HCT116 (cell line): ENCODE data around the gene ZBED1. TPM values are rescaled to one million over a fixed set of nuclear protein-coding genes. Genes with fewer than 3 reads are reported as not detected.

Experiments used
- ATAC-seq: fragments of 200-7000 bp; cut with Tn5 transposase; 2 replicates; pipeline ENCODE4 v1.9.1; 2020; ENCODE audit warnings: mild to moderate bottlenecking, moderate library complexity
- BruUV-seq: library from RNA; stranded (reverse); fragments of 400-500 nt; replicated peaks from 2 replicates; lab custom pipeline; 2021; lab: Mats Ljungman, UMichigan
- CTCF ChIA-PET: fragments of 300-600 bp; sonication (Branson Sonifier 250); formaldehyde crosslinking; loops from one replicate; lab custom pipeline; 2021; ENCODE audit warnings: antibody characterized with exemption; lab: Charles Lee
- POLR2A ChIA-PET: fragments of 300-600, 350-600 bp; sonication (Branson Sonifier 250); formaldehyde crosslinking; loops from one replicate; lab custom pipeline; 2021; ENCODE audit warnings: antibody characterized with exemption; lab: Charles Lee
- RAD21 ChIA-PET, 2 experiments: fragments of 300-600 bp; sonication (Branson Sonifier 250); formaldehyde crosslinking; loops; one replicate each; lab custom pipeline; 2023; ENCODE audit warnings: low total read pairs in 2 of 2; ENCODE audit not compliant: uncharacterized antibody in 2 of 2, unreplicated experiment in 2 of 2, low non-redundant PET in 1 of 2; lab: Charles Lee
- DNase-seq: peaks from one replicate; pipeline ENCODE4 v3.0.0-alpha.2; 2010; ENCODE audit warnings: low read depth, low spot score
- H2AFZ ChIP-seq: fragments of 200-600 bp; shearing (Covaris generic), sonication (generic); 2 replicates; pipeline ENCODE4 v1.6.1; 2017; ENCODE audit warnings: low read depth, mixed run types, mixed read lengths, antibody characterized with exemption, low read length; ENCODE audit not compliant: poor library complexity, severe bottlenecking
- H3K27ac ChIP-seq: 2 replicates; pipeline ENCODE4 v1.5.1; 2012; ENCODE audit warnings: low read depth, low read length
- H3K27me3 ChIP-seq: fragments of 200-600 bp; sonication (generic); 2 replicates; pipeline ENCODE4 v1.6.1; 2016; ENCODE audit warnings: mixed run types, low read length, mixed read lengths; ENCODE audit not compliant: insufficient read depth
- H3K36me3 ChIP-seq, 2 experiments: fragments of 200-500 bp in 1 of 2; fragments of 200-600 bp in 1 of 2; sonication (Bioruptor generic) in 1 of 2; sonication (generic) in 1 of 2; 2 replicates each; pipeline versions ENCODE4 v1.5.1 to v1.6.1; 2014 to 2016; ENCODE audit warnings: low read length in 2 of 2, inconsistent platforms in 1 of 2, mixed read lengths in 1 of 2, mixed run types in 1 of 2; ENCODE audit not compliant: insufficient read depth in 2 of 2, control insufficient read depth in 1 of 2
- H3K4me1 ChIP-seq, 2 experiments: fragments of 200-600 bp in 1 of 2; sonication (generic) in 1 of 2; 2 replicates each; pipeline versions ENCODE4 v1.5.1 to v1.6.1; 2012 to 2017; ENCODE audit warnings: low read length in 2 of 2, inconsistent platforms in 1 of 2, mild to moderate bottlenecking in 1 of 2, mixed read lengths in 1 of 2, mixed run types in 1 of 2, moderate library complexity in 1 of 2; ENCODE audit not compliant: insufficient read depth in 2 of 2, control insufficient read depth in 1 of 2
- H3K4me2 ChIP-seq: fragments of 200-600 bp; sonication (generic); 2 replicates; pipeline ENCODE4 v1.6.1; 2017; ENCODE audit warnings: mixed run types, low read length, mixed read lengths
- H3K4me3 ChIP-seq, 2 experiments: fragments of 200-600 bp in 1 of 2; sonication (generic) in 1 of 2; replicated peaks in 1 of 2; 2 replicates each; pipeline ENCODE4 v1.5.1; 2011 to 2016; ENCODE audit warnings: low read length in 2 of 2, control low read depth in 1 of 2, low read depth in 1 of 2, mild to moderate bottlenecking in 1 of 2, mixed read lengths in 1 of 2, mixed run types in 1 of 2
- H3K79me2 ChIP-seq: fragments of 200-600 bp; sonication (generic); 2 replicates; pipeline ENCODE4 v1.6.1; 2017; ENCODE audit warnings: mild to moderate bottlenecking, mixed run types, low read length, moderate library complexity, mixed read lengths; ENCODE audit not compliant: insufficient read depth
- H3K9ac ChIP-seq: fragments of 200-600 bp; sonication (generic); 2 replicates; pipeline ENCODE4 v1.6.1; 2016; ENCODE audit warnings: low read length, mixed read lengths
- H3K9me2 ChIP-seq: fragments of 200-600 bp; sonication (generic), shearing (Covaris generic); 2 replicates; pipeline ENCODE4 v1.6.1; 2017; ENCODE audit warnings: mixed run types, mild to moderate bottlenecking, moderate library complexity; ENCODE audit not compliant: insufficient read depth
- H3K9me3 ChIP-seq, 2 experiments: fragments of 200-500 bp in 1 of 2; fragments of 200-600 bp in 1 of 2; sonication (Bioruptor generic) in 1 of 2; sonication (generic) in 1 of 2; 2 replicates each; pipeline ENCODE4 v1.6.1; 2014 to 2017; ENCODE audit warnings: low read length in 2 of 2, mixed read lengths in 2 of 2, inconsistent platforms in 1 of 2, low read depth in 1 of 2, mild to moderate bottlenecking in 1 of 2, mixed run types in 1 of 2, moderate library complexity in 1 of 2; ENCODE audit not compliant: control insufficient read depth in 1 of 2, insufficient read depth in 1 of 2
- H4K20me1 ChIP-seq: fragments of 200-600 bp; sonication (generic), shearing (Covaris generic); 2 replicates; pipeline ENCODE4 v1.6.1; 2017; ENCODE audit warnings: mixed run types, mild to moderate bottlenecking, moderate library complexity; ENCODE audit not compliant: insufficient read depth
- CBX3 ChIP-seq: IDR thresholded peaks from 2 replicates; pipeline ENCODE4 v1.6.1; 2012; ENCODE audit warnings: low read depth
- CTCF ChIP-seq, 3 experiments: fragments of 200-600 bp in 1 of 3; sonication (generic) in 1 of 3; IDR thresholded peaks in 2 of 3; conservative IDR thresholded peaks in 1 of 3; 2 replicates each; pipeline ENCODE4 v1.5.1; 2012 to 2017; ENCODE audit warnings: low read depth in 2 of 3, low read length in 2 of 3, antibody characterized with exemption in 1 of 3, borderline replicate concordance in 1 of 3, control low read depth in 1 of 3, mild to moderate bottlenecking in 1 of 3, mixed read lengths in 1 of 3, mixed run types in 1 of 3, moderate library complexity in 1 of 3; ENCODE audit not compliant: insufficient read depth in 1 of 3
- ELF1 ChIP-seq: IDR thresholded peaks from 2 replicates; pipeline ENCODE4 v1.6.1; 2012; ENCODE audit warnings: low read depth, borderline replicate concordance
- FOSL1 ChIP-seq: IDR thresholded peaks from 2 replicates; pipeline ENCODE4 v1.6.1; 2012; ENCODE audit warnings: low read depth
- MAX ChIP-seq: IDR thresholded peaks from 2 replicates; pipeline ENCODE4 v1.6.1; 2012
- POLR2A ChIP-seq: IDR thresholded peaks from 2 replicates; pipeline ENCODE4 v1.7.0; 2011; ENCODE audit warnings: borderline replicate concordance; ENCODE audit not compliant: insufficient read depth, insufficient read length; ENCODE audit errors: extremely low read depth
- POLR2AphosphoS5 ChIP-seq: IDR thresholded peaks from 2 replicates; pipeline ENCODE4 v1.6.1; 2011; ENCODE audit warnings: mild to moderate bottlenecking, low read depth, low read length, moderate library complexity
- SRF ChIP-seq: IDR thresholded peaks from 2 replicates; pipeline ENCODE4 v1.6.1; 2012; ENCODE audit warnings: low read depth
- TCF7L2 ChIP-seq: IDR thresholded peaks from 2 replicates; pipeline ENCODE4 v1.7.0; 2011; ENCODE audit warnings: borderline replicate concordance, inconsistent platforms; ENCODE audit not compliant: insufficient read depth, insufficient read length; ENCODE audit errors: extremely low read depth
- ZNF274 ChIP-seq: fragments of 200-500 bp; sonication (Bioruptor generic); IDR thresholded peaks from 2 replicates; pipeline ENCODE4 v1.6.1; 2014; ENCODE audit warnings: mild to moderate bottlenecking, low read depth, low read length, inconsistent platforms
- intact Hi-C: fragments of 100-400 bp; cut with micrococcal nuclease; formaldehyde crosslinking; loops from 2 replicates; pipeline ENCODE4 v1.10.0; 2022
- total RNA-seq: library from RNA; stranded (reverse); gene quantifications from one replicate; pipeline ENCODE4 v1.2.1, GENCODE V29; 2021; ENCODE audit not compliant: unreplicated experiment
- TF ChIP-seq, protein P1 (sequence below): IDR thresholded peaks from 2 replicates; pipeline ENCODE4 v1.6.1; 2012
- TF ChIP-seq, protein P2 (sequence below): IDR thresholded peaks from 2 replicates; pipeline ENCODE4 v1.6.1; 2011; ENCODE audit warnings: mild to moderate bottlenecking, low read length, moderate library complexity; ENCODE audit not compliant: insufficient replicate concordance; ENCODE audit errors: extremely low read depth

Gene ZBED1
- total RNA-seq, 1 experiment from 2014 or later: 21.0 TPM

DNA sequence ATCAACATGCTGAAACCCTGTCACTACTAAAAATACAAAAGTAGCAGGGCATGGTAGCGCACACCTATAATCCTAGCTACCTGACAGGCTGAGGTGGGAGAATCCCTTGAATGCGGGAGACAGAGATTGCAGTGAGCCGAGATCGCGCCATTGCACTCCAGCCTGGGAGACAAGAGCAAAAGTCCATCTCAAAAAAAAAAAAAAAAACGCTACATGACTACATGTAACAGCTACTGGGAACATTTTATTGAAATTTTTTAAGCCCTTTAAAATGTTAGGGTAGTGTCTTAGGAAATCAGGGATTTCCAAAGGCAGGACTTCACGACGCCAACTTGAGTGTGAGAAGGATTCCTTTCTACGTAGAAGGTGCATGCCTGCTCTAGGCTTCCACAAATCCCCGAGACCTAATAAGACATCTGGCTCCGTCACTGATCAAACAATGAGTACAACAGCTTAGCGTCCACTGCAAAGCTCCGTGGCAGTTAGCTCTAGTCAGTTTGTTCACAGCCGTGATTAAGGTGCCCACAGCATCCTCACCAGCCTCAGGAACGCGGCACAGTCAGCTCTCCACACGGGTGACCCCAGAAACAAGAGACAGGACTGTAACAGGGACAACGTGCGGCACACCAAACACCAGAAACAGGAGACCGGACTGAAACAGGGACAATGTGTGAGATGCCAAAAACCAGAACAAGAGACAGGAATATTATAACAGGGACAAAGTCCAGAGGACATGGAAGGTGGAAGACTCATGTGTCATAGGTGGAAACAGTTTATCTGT lies 33.7 kb downstream of the ZBED1 start:
- no peak overlapping the region for H3K27ac ChIP-seq
- H2AFZ ChIP-seq: no peak overlapping the region
- ATAC-seq (no peak), DNase-seq (no peak)
- no peak overlapping the region for H3K9ac ChIP-seq
- ChIA-PET CTCF (no interaction called here), POLR2A (no interaction called here), RAD21 (no interaction called here)
- H3K27me3 ChIP-seq: no peaks in the 10 kb centered on the region
- TF ChIP-seq FOSL1 (no peak), POLR2AphosphoS5 (no peak), MAX (no peak), CBX3 (no peak), ELF1 (no peak), ZNF274 (no peak), TCF7L2 (no peak)
- TF ChIP-seq, protein P1, sequence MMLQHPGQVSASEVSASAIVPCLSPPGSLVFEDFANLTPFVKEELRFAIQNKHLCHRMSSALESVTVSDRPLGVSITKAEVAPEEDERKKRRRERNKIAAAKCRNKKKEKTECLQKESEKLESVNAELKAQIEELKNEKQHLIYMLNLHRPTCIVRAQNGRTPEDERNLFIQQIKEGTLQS: no peak
- H3K9me2 ChIP-seq: no peaks in the 10 kb centered on the region
- H3K4me1 ChIP-seq: peaks cover 10 to 57% of the 10 kb centered on the region in 2 experiments; a peak in 3 of 4 replicates
- no TSS peak for BruUV-seq
- H3K79me2 ChIP-seq: peaks cover 40% of the 10 kb centered on the region
- H3K9me3 ChIP-seq: no peaks in the 10 kb centered on the region
- H3K36me3 ChIP-seq: no peaks in the 10 kb centered on the region
- no peaks in the 10 kb centered on the region for H4K20me1 ChIP-seq
- H3K4me2 ChIP-seq: no peak overlapping the region
- intact Hi-C loops: no loop called here
- H3K4me3 ChIP-seq: no peak overlapping the region

- Histone ChIP-seq H3K79me2 (peaks cover 38% of the 10 kb centered on the region), H2AFZ (no peak overlapping the region)
- RAD21 ChIA-PET: no interaction called here
- TF ChIP-seq POLR2A (no peak), ZNF274 (no peak), FOSL1 (no peak), CTCF (IDR thresholded peaks at IDR 0.05 in 2 of 3, conservative IDR thresholded peaks at IDR 0.05 in 1 of 3; ENCODE audit: borderline replicate concordance in 1 of 3, insufficient read depth in 1 of 3, low read depth in 2 of 3, low read length in 2 of 3) (no peak), SRF (no peak), ELF1 (no peak)
- TF ChIP-seq, protein P2, sequence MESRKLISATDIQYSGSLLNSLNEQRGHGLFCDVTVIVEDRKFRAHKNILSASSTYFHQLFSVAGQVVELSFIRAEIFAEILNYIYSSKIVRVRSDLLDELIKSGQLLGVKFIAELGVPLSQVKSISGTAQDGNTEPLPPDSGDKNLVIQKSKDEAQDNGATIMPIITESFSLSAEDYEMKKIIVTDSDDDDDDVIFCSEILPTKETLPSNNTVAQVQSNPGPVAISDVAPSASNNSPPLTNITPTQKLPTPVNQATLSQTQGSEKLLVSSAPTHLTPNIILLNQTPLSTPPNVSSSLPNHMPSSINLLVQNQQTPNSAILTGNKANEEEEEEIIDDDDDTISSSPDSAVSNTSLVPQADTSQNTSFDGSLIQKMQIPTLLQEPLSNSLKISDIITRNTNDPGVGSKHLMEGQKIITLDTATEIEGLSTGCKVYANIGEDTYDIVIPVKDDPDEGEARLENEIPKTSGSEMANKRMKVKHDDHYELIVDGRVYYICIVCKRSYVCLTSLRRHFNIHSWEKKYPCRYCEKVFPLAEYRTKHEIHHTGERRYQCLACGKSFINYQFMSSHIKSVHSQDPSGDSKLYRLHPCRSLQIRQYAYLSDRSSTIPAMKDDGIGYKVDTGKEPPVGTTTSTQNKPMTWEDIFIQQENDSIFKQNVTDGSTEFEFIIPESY: no peak
- TF ChIP-seq, protein P1: no peak
Observed at GRCh38 chrX:2464677-2465166, 36.1 kb downstream of the ZBED1 start.

More at GRCh38 chrX:2464677-2465166, 36.1 kb downstream of the ZBED1 start:
- ChIA-PET POLR2A (no interaction called here), CTCF (no interaction called here)
- Histone ChIP-seq H3K4me1 (peaks cover 10 to 57% of the 10 kb centered on the region in 2 experiments; a peak in 3 of 4 replicates), H4K20me1 (no peaks in the 10 kb centered on the region), H3K27ac (peak overlapping the region; percentile 92), H3K36me3 (no peaks in the 10 kb centered on the region), H3K9me3 (no peaks in the 10 kb centered on the region), H3K9ac (peak overlapping the region; percentile 69), H3K4me2 (peak overlapping the region; percentile 86), H3K9me2 (no peaks in the 10 kb centered on the region), H3K4me3 (peak overlapping the region; percentile 24 to 57), H3K27me3 (no peaks in the 10 kb centered on the region)
- BruUV-seq: no TSS peak
- DNase-seq (peak; percentile 99), ATAC-seq (peak; percentile 61)
- intact Hi-C loops: loop anchor here (1.0 to 2.0 kb wide), 7 partner anchors 7 to 791 kb away; no protein-coding TSS in a partner anchor
